ENCODE data around the gene COX6B2.
"Not testable (repeated sequence)": the region's sequence is repeated elsewhere in the genome, so short reads cannot be mapped to it uniquely, and the experiment has no call there.

The COX6B2 gene, protein sequence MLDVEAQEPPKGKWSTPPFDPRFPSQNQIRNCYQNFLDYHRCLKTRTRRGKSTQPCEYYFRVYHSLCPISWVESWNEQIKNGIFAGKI

DNA sequence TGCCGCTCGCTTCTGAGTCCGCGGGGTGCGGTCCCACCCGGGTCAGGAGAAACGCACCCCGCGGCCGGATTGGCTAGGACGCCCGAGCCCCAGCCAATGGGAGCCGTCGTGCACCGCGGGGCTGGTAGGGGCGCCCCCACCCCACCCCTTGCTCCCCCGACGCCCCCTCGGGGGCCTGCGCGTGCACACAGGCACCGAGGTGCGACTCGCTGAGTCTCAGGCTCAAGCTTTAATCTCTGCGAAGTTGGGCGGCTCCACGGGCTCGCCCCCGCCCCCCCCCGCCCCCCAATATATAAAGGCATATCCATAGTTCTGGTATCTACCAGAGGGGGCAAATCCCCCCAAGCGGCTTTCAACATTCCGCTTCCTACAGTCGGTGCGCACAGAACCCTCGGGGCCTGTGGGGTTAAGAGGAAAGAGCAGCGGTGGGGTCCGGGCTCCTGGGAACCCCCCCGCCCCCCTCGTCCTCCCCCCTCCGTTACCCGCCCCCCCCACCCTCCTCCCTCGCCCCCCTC, at the start of gene COX6B2:
Gene COX6B2 (minus strand): TSS at position 22 of the 515 bp plus-strand sequence. CDS start 198 bp downstream, outside the sequence.
- DNase-seq (ENCODE audit: extremely low read depth, low read depth), result no peak
- TF ChIP-seq, protein P1, sequence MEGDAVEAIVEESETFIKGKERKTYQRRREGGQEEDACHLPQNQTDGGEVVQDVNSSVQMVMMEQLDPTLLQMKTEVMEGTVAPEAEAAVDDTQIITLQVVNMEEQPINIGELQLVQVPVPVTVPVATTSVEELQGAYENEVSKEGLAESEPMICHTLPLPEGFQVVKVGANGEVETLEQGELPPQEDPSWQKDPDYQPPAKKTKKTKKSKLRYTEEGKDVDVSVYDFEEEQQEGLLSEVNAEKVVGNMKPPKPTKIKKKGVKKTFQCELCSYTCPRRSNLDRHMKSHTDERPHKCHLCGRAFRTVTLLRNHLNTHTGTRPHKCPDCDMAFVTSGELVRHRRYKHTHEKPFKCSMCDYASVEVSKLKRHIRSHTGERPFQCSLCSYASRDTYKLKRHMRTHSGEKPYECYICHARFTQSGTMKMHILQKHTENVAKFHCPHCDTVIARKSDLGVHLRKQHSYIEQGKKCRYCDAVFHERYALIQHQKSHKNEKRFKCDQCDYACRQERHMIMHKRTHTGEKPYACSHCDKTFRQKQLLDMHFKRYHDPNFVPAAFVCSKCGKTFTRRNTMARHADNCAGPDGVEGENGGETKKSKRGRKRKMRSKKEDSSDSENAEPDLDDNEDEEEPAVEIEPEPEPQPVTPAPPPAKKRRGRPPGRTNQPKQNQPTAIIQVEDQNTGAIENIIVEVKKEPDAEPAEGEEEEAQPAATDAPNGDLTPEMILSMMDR (IDR thresholded peaks at IDR 0.05; ENCODE audit: low read depth, low read length), result no peak

DNA sequence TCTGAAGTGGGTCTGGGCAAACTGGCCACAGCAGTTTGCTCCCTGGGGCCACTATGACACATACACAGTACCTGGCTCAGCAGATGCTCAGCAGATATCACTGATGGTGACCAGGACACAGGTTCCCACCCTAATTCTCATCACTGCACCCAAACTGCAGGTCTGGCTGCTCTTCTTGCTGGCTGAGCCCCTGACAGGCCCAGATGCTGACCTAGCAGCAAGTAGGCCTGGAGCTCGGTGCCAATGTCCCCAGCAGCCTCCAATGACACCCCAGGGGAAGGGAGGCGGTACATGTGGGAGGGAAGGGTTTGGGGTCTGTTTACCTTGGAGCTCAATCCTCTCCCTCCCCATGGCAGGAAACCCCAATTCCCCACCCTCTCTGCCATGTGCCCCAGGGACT, 48.0 kb upstream of the COX6B2 start:
- TF ChIP-seq, protein P1 (IDR thresholded peaks at IDR 0.05; ENCODE audit: low read depth, low read length), result no peak
- no peak for DNase-seq (ENCODE audit: extremely low read depth, low read depth)

DNA sequence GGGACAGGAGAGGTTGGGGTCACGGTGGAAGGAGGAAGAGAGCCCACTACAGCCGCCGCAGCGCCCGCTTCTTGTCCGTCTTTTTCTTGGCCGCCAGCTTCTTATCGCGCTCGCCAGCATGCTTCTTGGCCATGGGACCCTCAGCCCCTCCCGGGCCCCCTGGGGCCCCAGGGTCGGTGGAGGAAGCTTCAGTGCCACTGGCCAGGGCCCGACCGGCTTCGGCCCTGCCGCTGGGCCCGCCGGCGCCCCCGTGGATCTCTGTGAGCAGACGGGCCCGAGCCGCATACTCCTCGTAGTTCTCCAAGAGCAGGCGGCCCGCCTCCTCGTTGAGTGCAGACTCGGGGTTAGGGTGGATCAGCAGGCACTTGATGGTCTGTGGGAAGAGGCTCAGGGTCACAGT, 46.9 kb upstream of the COX6B2 start:
- DNase-seq (ENCODE audit: extremely low read depth, low read depth), result not testable (repeated sequence)

DNA sequence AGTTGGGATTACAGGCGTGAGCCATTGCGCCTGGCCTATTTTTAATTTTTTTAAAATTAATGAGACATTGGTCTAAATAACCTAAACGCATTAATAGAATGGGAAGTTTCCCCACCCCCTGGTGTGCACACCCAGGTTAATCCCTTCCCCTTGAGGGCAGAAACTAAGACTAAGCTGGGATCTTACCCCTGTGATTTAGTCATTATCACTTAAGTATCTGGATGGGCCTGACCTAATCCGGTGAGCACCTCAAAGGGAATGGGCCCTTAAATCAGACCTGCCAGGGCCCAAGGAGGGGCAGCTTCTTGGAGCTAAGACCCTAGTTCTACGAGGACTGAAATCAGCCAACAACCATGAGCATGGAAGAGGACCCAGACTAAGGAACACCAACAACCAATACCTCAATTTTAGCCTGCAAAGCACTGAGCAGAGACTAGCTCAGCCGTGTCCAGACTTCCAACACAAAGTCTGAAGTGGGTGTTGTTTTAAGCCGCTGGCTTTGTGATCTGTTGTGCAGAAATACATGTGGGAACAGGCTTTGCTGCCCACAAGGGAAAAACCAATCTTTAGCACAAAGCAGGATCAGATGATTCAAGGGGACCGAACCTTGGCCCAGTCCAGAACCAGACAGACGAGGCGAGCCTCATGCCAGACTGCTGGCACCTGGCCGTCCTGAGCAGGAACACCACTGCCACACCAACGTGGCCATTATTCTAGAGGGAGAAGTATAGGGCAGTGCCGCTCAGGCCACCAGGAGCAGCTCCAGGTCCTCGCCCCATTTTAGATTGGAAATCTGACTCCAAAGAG, 46.0 kb upstream of the COX6B2 start:
- no peak for DNase-seq (ENCODE audit: extremely low read depth, low read depth)
- TF ChIP-seq, protein P1 (IDR thresholded peaks at IDR 0.05; ENCODE audit: low read depth, low read length), result no peak

DNA sequence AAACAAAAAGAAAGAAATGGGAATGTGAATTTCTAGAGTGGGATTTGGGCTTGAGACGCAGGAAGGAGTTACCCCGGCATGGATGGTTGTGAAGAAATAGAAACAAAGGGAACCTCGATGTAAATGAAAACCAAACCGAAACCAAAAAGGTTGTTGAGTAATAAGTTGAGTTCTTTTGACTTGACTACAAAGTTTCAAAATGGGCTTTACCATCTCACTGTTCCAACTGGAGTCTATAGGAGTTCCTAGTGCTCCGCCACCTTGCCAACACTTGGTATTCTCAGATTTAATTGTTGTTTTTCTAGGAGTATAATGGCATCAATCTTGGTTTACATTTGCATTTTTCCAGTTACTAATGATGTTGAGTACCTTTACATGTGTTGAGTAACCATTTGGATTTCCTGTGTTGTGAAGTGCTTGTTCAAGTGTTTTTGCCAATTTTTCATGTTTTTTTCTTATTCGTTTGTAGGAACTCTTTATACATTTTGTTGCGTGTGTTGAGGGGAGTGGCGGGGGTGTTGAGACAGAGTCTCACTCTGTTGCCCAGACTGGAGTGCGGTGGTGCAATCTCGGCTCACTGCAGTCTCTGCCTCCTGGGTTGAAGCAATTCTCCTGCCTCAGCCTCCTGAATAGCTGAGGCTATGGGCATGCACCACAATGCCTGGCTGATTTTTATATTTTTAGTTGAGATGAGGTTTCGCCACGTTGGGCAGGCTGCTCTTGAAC, 43.8 kb upstream of the COX6B2 start:
- TF ChIP-seq, protein P1 (IDR thresholded peaks at IDR 0.05; ENCODE audit: low read depth, low read length), result no peak
- DNase-seq (ENCODE audit: extremely low read depth, low read depth), result no peak

DNA sequence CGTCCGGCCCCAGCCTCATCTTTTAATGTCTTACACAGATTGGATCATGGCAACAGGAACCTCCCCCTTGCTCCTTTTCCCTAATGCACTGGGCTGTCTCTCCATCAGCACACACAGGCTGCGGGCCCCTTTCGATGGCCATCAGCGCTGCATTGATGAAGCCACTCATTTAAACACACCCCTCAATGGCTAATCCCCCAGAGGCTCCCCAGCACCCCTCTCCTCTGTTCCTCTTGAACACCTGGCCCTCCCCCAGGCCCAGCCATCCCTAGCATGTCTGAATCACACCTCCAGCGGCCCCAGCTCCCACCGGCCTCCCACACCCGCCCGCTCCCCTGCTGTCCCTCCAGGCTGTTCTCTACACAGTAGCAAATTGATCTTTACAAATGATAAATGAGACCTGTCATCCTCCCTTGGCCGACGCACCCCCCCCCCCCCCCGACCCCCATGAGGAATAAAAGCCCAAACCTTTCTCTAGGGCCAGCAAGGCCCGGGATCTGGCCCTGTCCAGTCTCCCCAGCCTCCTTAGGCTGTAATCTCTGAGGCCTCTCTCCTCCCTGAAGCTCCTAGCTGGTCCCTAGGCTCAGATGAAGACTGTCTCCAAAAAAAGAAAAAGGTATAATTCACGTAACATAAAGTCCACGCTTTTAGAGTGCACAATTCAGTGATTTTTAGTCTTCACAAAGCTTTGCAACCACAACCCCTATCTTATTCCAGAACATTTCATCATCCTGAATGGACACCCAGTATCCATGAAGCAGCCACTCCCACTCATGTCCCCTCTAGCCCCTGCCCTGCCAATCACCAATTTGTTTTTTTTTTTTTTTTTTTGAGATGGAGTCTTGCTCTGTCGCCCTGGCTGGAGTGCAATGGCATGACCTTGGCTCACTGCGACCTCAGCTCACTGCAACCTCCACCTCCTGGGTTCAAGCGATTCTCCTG, 38.6 kb upstream of the COX6B2 start:
- TF ChIP-seq, protein P1 (IDR thresholded peaks at IDR 0.05; ENCODE audit: low read depth, low read length), result no peak
- DNase-seq (ENCODE audit: extremely low read depth, low read depth), result no peak

Data from AG09319 (cell line).